ENCODE results near the gene NHLH2. TPM values are rescaled to one million over a fixed set of nuclear protein-coding genes. Genes with fewer than 3 reads are reported as not detected.

NHLH2 gene
- total RNA-seq, 2 donors from 2014 or later: 1.4 to 2.1 TPM

DNA sequence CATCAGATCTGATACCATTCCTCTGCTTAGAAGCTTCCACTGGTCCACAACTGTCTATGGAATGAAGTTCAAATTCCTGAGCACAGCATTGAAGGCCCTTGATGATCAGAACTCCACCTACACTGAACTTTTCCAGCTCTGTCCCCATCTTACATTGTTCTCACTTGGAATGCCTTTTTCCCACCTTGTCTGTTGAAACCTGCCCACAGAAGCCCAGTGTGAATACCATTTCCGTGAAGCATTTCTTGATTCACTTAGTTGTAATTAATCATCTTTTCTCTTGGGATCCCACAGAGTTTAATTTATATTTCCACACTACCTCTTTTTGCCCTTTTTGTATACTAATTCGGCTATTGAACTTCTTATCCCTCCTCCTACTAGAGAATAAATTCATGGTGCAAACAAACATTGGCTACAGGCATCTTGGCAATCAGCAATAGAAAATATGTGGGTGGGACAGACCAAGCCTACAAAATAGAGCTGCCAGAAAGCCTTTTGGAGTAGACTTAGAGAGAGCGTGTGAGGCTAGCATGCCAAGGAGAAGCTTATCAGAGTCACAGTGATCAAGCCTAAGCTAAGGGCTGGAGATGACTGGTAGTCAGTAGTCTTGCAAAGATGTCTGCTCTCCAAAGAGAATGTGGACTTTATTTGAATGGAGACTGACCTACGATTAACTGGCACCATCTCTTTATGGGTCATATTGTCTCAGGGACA lies 26.1 kb downstream of the NHLH2 start:
- DNase-seq: no peak
- Mint-ChIP-seq H3K4me1 (peaks cover 14% of the 10 kb centered on the region), H3K4me3 (no peak overlapping the region), H3K9me3 (no peaks in the 10 kb centered on the region), H3K27me3 (ENCODE audit: insufficient read depth) (no peaks in the 10 kb centered on the region), H3K27ac (no peak overlapping the region), H3K36me3 (ENCODE audit: low read depth) (no peaks in the 10 kb centered on the region)
- no peaks in the 10 kb centered on the region for H3K27me3 ChIP-seq (ENCODE audit: control insufficient read depth, insufficient read depth, low read length, poor library complexity, severe bottlenecking)
- 89 to 90% methylated on average over 2 to 4 of the region's 4 CpGs for WGBS, 2 experiments (ENCODE audit: insufficient coverage in 1 of 2, insufficient read length in 1 of 2)
- TF ChIP-seq, protein P1, sequence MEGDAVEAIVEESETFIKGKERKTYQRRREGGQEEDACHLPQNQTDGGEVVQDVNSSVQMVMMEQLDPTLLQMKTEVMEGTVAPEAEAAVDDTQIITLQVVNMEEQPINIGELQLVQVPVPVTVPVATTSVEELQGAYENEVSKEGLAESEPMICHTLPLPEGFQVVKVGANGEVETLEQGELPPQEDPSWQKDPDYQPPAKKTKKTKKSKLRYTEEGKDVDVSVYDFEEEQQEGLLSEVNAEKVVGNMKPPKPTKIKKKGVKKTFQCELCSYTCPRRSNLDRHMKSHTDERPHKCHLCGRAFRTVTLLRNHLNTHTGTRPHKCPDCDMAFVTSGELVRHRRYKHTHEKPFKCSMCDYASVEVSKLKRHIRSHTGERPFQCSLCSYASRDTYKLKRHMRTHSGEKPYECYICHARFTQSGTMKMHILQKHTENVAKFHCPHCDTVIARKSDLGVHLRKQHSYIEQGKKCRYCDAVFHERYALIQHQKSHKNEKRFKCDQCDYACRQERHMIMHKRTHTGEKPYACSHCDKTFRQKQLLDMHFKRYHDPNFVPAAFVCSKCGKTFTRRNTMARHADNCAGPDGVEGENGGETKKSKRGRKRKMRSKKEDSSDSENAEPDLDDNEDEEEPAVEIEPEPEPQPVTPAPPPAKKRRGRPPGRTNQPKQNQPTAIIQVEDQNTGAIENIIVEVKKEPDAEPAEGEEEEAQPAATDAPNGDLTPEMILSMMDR (conservative IDR thresholded peaks at IDR 0.05): no peak
- H3K9me3 ChIP-seq (ENCODE audit: control insufficient read depth, low read length): no peaks in the 10 kb centered on the region
- H3K4me1 ChIP-seq (ENCODE audit: control insufficient read depth, insufficient read depth, low read length): peaks cover 15% of the 10 kb centered on the region
- no peaks in the 10 kb centered on the region for H3K36me3 ChIP-seq (ENCODE audit: control insufficient read depth, insufficient read depth, low read length)
- no peak overlapping the region for H3K4me3 ChIP-seq (ENCODE audit: low read length)
- no peak overlapping the region for H3K9ac ChIP-seq (ENCODE audit: extremely low read depth, low read length, poor library complexity, severe bottlenecking)
- H3K27ac ChIP-seq (ENCODE audit: low read depth, low read length): no peak overlapping the region

- H3K9ac ChIP-seq (ENCODE audit: extremely low read depth, low read length, poor library complexity, severe bottlenecking): no peak overlapping the region
- WGBS, 2 experiments (ENCODE audit: insufficient coverage in 1 of 2, insufficient read length in 1 of 2): 100% methylated on average over 1 of the region's 1 CpG
- Mint-ChIP-seq H3K36me3 (ENCODE audit: low read depth) (no peaks in the 10 kb centered on the region), H3K4me3 (no peak overlapping the region), H3K27me3 (ENCODE audit: insufficient read depth) (no peaks in the 10 kb centered on the region), H3K9me3 (no peaks in the 10 kb centered on the region), H3K27ac (no peak overlapping the region), H3K4me1 (peaks cover 14% of the 10 kb centered on the region)
- DNase-seq: no peak
- H3K36me3 ChIP-seq (ENCODE audit: control insufficient read depth, insufficient read depth, low read length): no peaks in the 10 kb centered on the region
- no peaks in the 10 kb centered on the region for H3K27me3 ChIP-seq (ENCODE audit: control insufficient read depth, insufficient read depth, low read length, poor library complexity, severe bottlenecking)
- H3K27ac ChIP-seq (ENCODE audit: low read depth, low read length): no peak overlapping the region
- TF ChIP-seq, protein P1 (conservative IDR thresholded peaks at IDR 0.05): no peak
- H3K4me1 ChIP-seq (ENCODE audit: control insufficient read depth, insufficient read depth, low read length): peaks cover 15% of the 10 kb centered on the region
- H3K9me3 ChIP-seq (ENCODE audit: control insufficient read depth, low read length): no peaks in the 10 kb centered on the region
- H3K4me3 ChIP-seq (ENCODE audit: low read length): no peak overlapping the region
Measured at GRCh38 chr1:115813727-115814126, 27.2 kb downstream of the NHLH2 start.

DNA sequence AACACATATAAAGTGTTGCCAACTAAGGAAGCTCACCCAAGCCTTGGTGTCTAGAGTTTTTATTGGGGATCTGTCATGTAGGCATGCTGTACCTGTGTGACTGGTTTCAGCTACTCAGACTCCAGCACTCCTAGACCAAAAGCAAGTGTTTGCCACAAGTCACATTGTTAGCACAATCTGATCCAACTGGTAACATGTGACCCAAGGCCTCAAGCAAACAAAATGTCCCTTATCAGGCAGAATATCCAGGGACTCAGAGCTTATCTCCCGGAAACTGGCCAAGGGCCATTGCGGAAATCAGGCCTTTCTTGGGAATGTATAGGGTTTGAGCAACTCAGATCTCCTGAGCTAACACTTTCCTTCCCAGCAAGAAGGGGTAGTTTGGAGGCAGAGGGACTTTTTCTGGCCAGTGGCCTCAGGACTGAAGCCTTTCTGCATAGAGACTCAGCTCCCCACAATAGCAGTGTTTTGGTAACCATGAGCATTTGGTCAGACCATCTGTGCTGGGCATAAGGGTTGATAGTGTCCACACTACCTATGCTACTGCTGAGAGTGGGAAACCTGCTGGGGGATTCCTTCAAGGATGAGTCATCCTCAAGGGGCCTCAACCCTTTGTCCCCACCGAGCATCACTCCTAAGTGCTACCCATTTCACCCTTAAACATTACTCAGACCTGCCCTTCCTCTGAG lies 29.6 kb downstream of the NHLH2 start:
- H3K4me3 ChIP-seq (ENCODE audit: low read length): no peak overlapping the region
- 43 to 77% methylated on average over 3 of the region's 3 CpGs for WGBS, 2 experiments (ENCODE audit: insufficient coverage in 1 of 2, insufficient read length in 1 of 2)
- TF ChIP-seq, protein P1 (conservative IDR thresholded peaks at IDR 0.05): no peak
- H3K36me3 Mint-ChIP-seq (ENCODE audit: low read depth): no peaks in the 10 kb centered on the region
- no peak for DNase-seq
- peaks cover 21% of the 10 kb centered on the region for H3K4me1 Mint-ChIP-seq
- peaks cover 15% of the 10 kb centered on the region for H3K4me1 ChIP-seq (ENCODE audit: control insufficient read depth, insufficient read depth, low read length)
- H3K9me3 Mint-ChIP-seq: no peaks in the 10 kb centered on the region
- no peaks in the 10 kb centered on the region for H3K9me3 ChIP-seq (ENCODE audit: control insufficient read depth, low read length)
- H3K36me3 ChIP-seq (ENCODE audit: control insufficient read depth, insufficient read depth, low read length): no peaks in the 10 kb centered on the region
- no peak overlapping the region for H3K27ac ChIP-seq (ENCODE audit: low read depth, low read length)
- H3K4me3 Mint-ChIP-seq: no peak overlapping the region
- H3K27me3 Mint-ChIP-seq (ENCODE audit: insufficient read depth): no peaks in the 10 kb centered on the region
- H3K9ac ChIP-seq (ENCODE audit: extremely low read depth, low read length, poor library complexity, severe bottlenecking): no peak overlapping the region
- H3K27me3 ChIP-seq (ENCODE audit: control insufficient read depth, insufficient read depth, low read length, poor library complexity, severe bottlenecking): no peaks in the 10 kb centered on the region
- no peak overlapping the region for H3K27ac Mint-ChIP-seq
